Nucleus accumbens (tissue), 56 donors: Measurements from ENCODE around the gene CD2AP.

Experiments
- DNase-seq, 56 donors: peaks; one replicate each; lab custom pipeline; 2025; lab: John Stamatoyannopoulos, UW

The CD2AP gene

GRCh38 chr6:47671777-47672176 is 194.2 kb downstream of the CD2AP start:
- no peak for DNase-seq

GRCh38 chr6:47672816-47673215 is 195.2 kb downstream of the CD2AP start:
- no peak for DNase-seq

GRCh38 chr6:47674673-47675072 is 197.1 kb downstream of the CD2AP start:
- no peak for DNase-seq
